SK-N-SH (cell line): ENCODE data around the gene NMNAT2. TPM values are rescaled to one million over a fixed set of nuclear protein-coding genes. Genes with fewer than 3 reads are reported as not detected.

Experiments
- CTCF ChIA-PET: fragments of 300-600, 350-600 bp; formaldehyde crosslinking; extraction: SDS; loops from one replicate; lab custom pipeline; 2021; lab: Yijun Ruan, JAX
- POLR2A ChIA-PET: fragments of 350-600 bp; sonication (Branson Sonifier 250); formaldehyde crosslinking; extraction: SDS; loops from one replicate; lab custom pipeline; 2020; ENCODE audit warnings: antibody characterized with exemption, inconsistent platforms; lab: Yijun Ruan, JAX
- DNase-seq: peaks from one replicate; pipeline ENCODE4 v3.0.0; 2012
- H2AFZ ChIP-seq: fragments of 200-600 bp; sonication (generic); 2 replicates; pipeline ENCODE4 v1.8.1; 2016; ENCODE audit warnings: antibody characterized with exemption, mild to moderate bottlenecking, low read depth
- H3F3A ChIP-seq: fragments of 200-600 bp; sonication (generic); replicated peaks from 2 replicates; pipeline ENCODE3; 2016; ENCODE audit warnings: antibody characterized with exemption, mild to moderate bottlenecking; ENCODE audit not compliant: insufficient read depth
- H3K27ac ChIP-seq, 2 experiments: fragments of 200-500 bp in 1 of 2; fragments of 200-600 bp in 1 of 2; sonication (Bioruptor generic) in 1 of 2; sonication (generic), shearing (Covaris generic) in 1 of 2; 2 replicates each; pipeline versions ENCODE4 v1.5.1 to v1.6.1; 2014 to 2016; ENCODE audit warnings: low read depth in 2 of 2, inconsistent platforms in 1 of 2, low read length in 1 of 2, mild to moderate bottlenecking in 1 of 2, mixed read lengths in 1 of 2
- H3K27me3 ChIP-seq: fragments of 200-600 bp; sonication (generic), shearing (Covaris generic); 2 replicates; pipeline ENCODE4 v1.6.1; 2016; ENCODE audit warnings: mixed run types; ENCODE audit not compliant: insufficient read depth
- H3K36me3 ChIP-seq, 2 experiments: fragments of 200-500 bp in 1 of 2; fragments of 200-600 bp in 1 of 2; sonication (Bioruptor generic) in 1 of 2; sonication (generic) in 1 of 2; replicated peaks in 1 of 2; 2 replicates each; pipeline versions ENCODE3 to v1.5.1; 2014 to 2016; ENCODE audit warnings: low read length in 1 of 2, mild to moderate bottlenecking in 1 of 2; ENCODE audit not compliant: insufficient read depth in 2 of 2, control insufficient read depth in 1 of 2
- H3K4me1 ChIP-seq, 2 experiments: fragments of 200-500 bp in 1 of 2; fragments of 200-600 bp in 1 of 2; sonication (Bioruptor generic) in 1 of 2; sonication (generic), shearing (Covaris generic) in 1 of 2; 2 replicates each; pipeline versions ENCODE4 v1.5.1 to v1.6.1; 2014 to 2016; ENCODE audit warnings: low read depth in 1 of 2, low read length in 1 of 2, mixed run types in 1 of 2; ENCODE audit not compliant: insufficient read depth in 2 of 2, control insufficient read depth in 1 of 2
- H3K4me2 ChIP-seq: fragments of 200-600 bp; sonication (generic), shearing (Covaris generic); 2 replicates; pipeline ENCODE4 v1.6.1; 2017; ENCODE audit warnings: mixed run types
- H3K4me3 ChIP-seq, 2 experiments: fragments of 200-500 bp in 1 of 2; fragments of 200-600 bp in 1 of 2; sonication (Bioruptor generic) in 1 of 2; sonication (generic), shearing (Covaris generic) in 1 of 2; 2 replicates each; pipeline versions ENCODE4 v1.5.1 to v1.8.1; 2014 to 2016; ENCODE audit warnings: low read depth in 2 of 2, inconsistent platforms in 1 of 2, low read length in 1 of 2, mild to moderate bottlenecking in 1 of 2, mixed read lengths in 1 of 2, moderate library complexity in 1 of 2
- H3K79me2 ChIP-seq: fragments of 200-600 bp; sonication (generic); 2 replicates; pipeline ENCODE4 v1.8.1; 2017; ENCODE audit warnings: mild to moderate bottlenecking; ENCODE audit not compliant: insufficient read depth
- H3K9ac ChIP-seq: fragments of 200-600 bp; sonication (generic); 2 replicates; pipeline ENCODE4 v1.6.1; 2017; ENCODE audit warnings: mixed run types
- H3K9me2 ChIP-seq: fragments of 200-600 bp; sonication (generic); 2 replicates; pipeline ENCODE4 v1.6.1; 2017; ENCODE audit warnings: mixed run types
- H3K9me3 ChIP-seq: fragments of 200-600 bp; sonication (generic); 2 replicates; pipeline ENCODE4 v1.6.1; 2017; ENCODE audit warnings: mixed run types, mild to moderate bottlenecking, moderate library complexity
- H4K20me1 ChIP-seq: fragments of 200-600 bp; sonication (generic); 2 replicates; pipeline ENCODE4 v1.6.1; 2017; ENCODE audit warnings: mild to moderate bottlenecking, mixed run types; ENCODE audit not compliant: insufficient read depth
- EZH2phosphoT487 ChIP-seq: fragments of 200-600 bp; sonication (generic); IDR thresholded peaks from 2 replicates; pipeline ENCODE4 v1.6.1; 2017; ENCODE audit warnings: low read depth, mixed run types, mild to moderate bottlenecking, antibody characterized with exemption, moderate library complexity, borderline replicate concordance
- FOSL2 ChIP-seq: IDR thresholded peaks from 2 replicates; pipeline ENCODE4 v1.4.0; 2012; ENCODE audit warnings: low read depth, mild to moderate bottlenecking, moderate library complexity, borderline replicate concordance
- FOXJ3 ChIP-seq: sonication (generic); formaldehyde crosslinking; IDR thresholded peaks from 2 replicates; pipeline ENCODE4 v1.5.1; 2020; ENCODE audit warnings: mild to moderate bottlenecking, missing genetic modification reagents
- GATA2 ChIP-seq: sonication (generic); formaldehyde crosslinking; IDR thresholded peaks from 2 replicates; pipeline ENCODE4 v1.5.0; 2020; ENCODE audit warnings: mild to moderate bottlenecking, missing genetic modification reagents
- IRF3 ChIP-seq: fragments of 150-350 bp; IDR thresholded peaks from 2 replicates; pipeline ENCODE4 v1.6.1; 2016; ENCODE audit warnings: mild to moderate bottlenecking, low read depth, low read length
- JUND ChIP-seq: IDR thresholded peaks from 2 replicates; pipeline ENCODE4 v1.4.0; 2012
- MEF2A ChIP-seq: IDR thresholded peaks from 2 replicates; pipeline ENCODE4 v1.4.0; 2012; ENCODE audit warnings: low read depth, borderline replicate concordance
- NRF1 ChIP-seq: IDR thresholded peaks from 2 replicates; pipeline ENCODE4 v1.6.1; 2012; ENCODE audit warnings: low read depth, mild to moderate bottlenecking, low read length
- PBX3 ChIP-seq: IDR thresholded peaks from 2 replicates; pipeline ENCODE4; 2012
- POLR2AphosphoS5 ChIP-seq: IDR thresholded peaks from 2 replicates; pipeline ENCODE4 v1.6.1; 2012; ENCODE audit warnings: low read depth, low read length
- RCOR1 ChIP-seq: fragments of 150-350 bp; IDR thresholded peaks from 2 replicates; pipeline ENCODE4 v1.6.1; 2017; ENCODE audit warnings: antibody characterized with exemption, low read length
- SMC3 ChIP-seq: IDR thresholded peaks from 2 replicates; pipeline ENCODE4 v1.6.1; 2012; ENCODE audit warnings: low read depth, low read length, improper control_type of control experiment
- ZBTB33 ChIP-seq: IDR thresholded peaks from 2 replicates; pipeline ENCODE4 v1.4.0; 2012; ENCODE audit warnings: low read depth, borderline replicate concordance
- WGBS: methylation state at CpG from one replicate; pipeline ENCODE4 v1.1.6; 2017; ENCODE audit warnings: low lambda C conversion rate; 5-methylcytosine and 5-hydroxymethylcytosine counted together
- polyA plus RNA-seq, 3 experiments: library from polyadenylated mRNA; depleted of rRNA; stranded (reverse); fragments of >200 nt; gene quantifications; 2 replicates each; pipeline ENCODE4 v1.2.3, GENCODE V29; 2012
- TF ChIP-seq, protein P1 (sequence below): IDR thresholded peaks from 2 replicates; pipeline ENCODE4 v1.4.0; 2012; ENCODE audit warnings: low read depth, borderline replicate concordance
- TF ChIP-seq, protein P2 (sequence below): IDR thresholded peaks from 2 replicates; pipeline ENCODE4 v1.6.1; 2012; ENCODE audit warnings: mild to moderate bottlenecking, low read depth, low read length, moderate library complexity
- TF ChIP-seq, protein P3 (sequence below): fragments of 150-350 bp; IDR thresholded peaks from 2 replicates; pipeline ENCODE4 v1.6.1; 2017; ENCODE audit warnings: antibody characterized with exemption, low read length, low read depth, borderline replicate concordance

Gene NMNAT2
- polyA plus RNA-seq, 1 of the 3 experiments (the other 2 are of a cell fraction) = 0.07 TPM

DNA sequence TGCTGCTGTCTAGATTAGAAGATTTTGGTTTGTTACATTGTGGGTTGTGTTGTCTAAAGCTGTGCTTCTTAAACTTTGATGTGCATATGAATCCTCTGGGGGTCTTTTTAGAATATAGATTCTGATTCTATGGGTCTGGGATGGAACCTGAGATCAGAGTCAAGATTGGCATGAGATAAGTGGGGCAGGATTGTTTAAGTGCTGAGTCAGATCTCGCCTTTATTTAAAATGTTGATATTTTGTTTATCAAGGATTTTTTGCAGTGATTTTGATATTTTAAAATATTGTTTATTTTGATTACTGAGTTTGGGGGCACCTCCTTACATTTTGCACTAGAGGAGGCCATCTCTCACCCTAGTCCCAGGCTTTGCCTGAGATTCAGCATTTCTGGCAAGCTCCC is 117.4 kb downstream of the NMNAT2 start:
- POLR2A ChIA-PET = no interaction called here

More for the DNA sequence above, 117.4 kb downstream of the NMNAT2 start:
- CTCF ChIA-PET = interaction anchor here (1.2 kb wide), 1 partner anchor 322 kb away, joined by 3 read pairs; no protein-coding TSS in a partner anchor
- H3K9me3 ChIP-seq = no peaks in the 10 kb centered on the region
- no peaks in the 10 kb centered on the region for H3K9me2 ChIP-seq
- WGBS = 80% methylated on average over 1 of the region's 1 CpG
- no peaks in the 10 kb centered on the region for H4K20me1 ChIP-seq
- H2AFZ ChIP-seq = no peak overlapping the region
- H3K9ac ChIP-seq = no peak overlapping the region
- no peaks in the 10 kb centered on the region for H3K27me3 ChIP-seq
- TF ChIP-seq, protein P1, sequence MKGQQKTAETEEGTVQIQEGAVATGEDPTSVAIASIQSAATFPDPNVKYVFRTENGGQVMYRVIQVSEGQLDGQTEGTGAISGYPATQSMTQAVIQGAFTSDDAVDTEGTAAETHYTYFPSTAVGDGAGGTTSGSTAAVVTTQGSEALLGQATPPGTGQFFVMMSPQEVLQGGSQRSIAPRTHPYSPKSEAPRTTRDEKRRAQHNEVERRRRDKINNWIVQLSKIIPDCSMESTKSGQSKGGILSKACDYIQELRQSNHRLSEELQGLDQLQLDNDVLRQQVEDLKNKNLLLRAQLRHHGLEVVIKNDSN = no peak
- TF ChIP-seq JUND (no peak), NRF1 (no peak), SMC3 (no peak), RCOR1 (no peak), ZBTB33 (no peak), GATA2 (no peak), FOXJ3 (CRISPR knock-in tag) (no peak), POLR2AphosphoS5 (no peak), IRF3 (no peak), FOSL2 (no peak), EZH2phosphoT487 (no peak), MEF2A (no peak), PBX3 (no peak)
- TF ChIP-seq, protein P2, sequence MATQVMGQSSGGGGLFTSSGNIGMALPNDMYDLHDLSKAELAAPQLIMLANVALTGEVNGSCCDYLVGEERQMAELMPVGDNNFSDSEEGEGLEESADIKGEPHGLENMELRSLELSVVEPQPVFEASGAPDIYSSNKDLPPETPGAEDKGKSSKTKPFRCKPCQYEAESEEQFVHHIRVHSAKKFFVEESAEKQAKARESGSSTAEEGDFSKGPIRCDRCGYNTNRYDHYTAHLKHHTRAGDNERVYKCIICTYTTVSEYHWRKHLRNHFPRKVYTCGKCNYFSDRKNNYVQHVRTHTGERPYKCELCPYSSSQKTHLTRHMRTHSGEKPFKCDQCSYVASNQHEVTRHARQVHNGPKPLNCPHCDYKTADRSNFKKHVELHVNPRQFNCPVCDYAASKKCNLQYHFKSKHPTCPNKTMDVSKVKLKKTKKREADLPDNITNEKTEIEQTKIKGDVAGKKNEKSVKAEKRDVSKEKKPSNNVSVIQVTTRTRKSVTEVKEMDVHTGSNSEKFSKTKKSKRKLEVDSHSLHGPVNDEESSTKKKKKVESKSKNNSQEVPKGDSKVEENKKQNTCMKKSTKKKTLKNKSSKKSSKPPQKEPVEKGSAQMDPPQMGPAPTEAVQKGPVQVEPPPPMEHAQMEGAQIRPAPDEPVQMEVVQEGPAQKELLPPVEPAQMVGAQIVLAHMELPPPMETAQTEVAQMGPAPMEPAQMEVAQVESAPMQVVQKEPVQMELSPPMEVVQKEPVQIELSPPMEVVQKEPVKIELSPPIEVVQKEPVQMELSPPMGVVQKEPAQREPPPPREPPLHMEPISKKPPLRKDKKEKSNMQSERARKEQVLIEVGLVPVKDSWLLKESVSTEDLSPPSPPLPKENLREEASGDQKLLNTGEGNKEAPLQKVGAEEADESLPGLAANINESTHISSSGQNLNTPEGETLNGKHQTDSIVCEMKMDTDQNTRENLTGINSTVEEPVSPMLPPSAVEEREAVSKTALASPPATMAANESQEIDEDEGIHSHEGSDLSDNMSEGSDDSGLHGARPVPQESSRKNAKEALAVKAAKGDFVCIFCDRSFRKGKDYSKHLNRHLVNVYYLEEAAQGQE = no peak
- TF ChIP-seq, protein P3, sequence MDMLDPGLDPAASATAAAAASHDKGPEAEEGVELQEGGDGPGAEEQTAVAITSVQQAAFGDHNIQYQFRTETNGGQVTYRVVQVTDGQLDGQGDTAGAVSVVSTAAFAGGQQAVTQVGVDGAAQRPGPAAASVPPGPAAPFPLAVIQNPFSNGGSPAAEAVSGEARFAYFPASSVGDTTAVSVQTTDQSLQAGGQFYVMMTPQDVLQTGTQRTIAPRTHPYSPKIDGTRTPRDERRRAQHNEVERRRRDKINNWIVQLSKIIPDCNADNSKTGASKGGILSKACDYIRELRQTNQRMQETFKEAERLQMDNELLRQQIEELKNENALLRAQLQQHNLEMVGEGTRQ = no peak
- H3K27ac ChIP-seq = no peak overlapping the region
- no peaks in the 10 kb centered on the region for H3K79me2 ChIP-seq
- no peak overlapping the region for H3K4me3 ChIP-seq
- H3K36me3 ChIP-seq = no peaks in the 10 kb centered on the region
- peaks cover 0 to 25% of the 10 kb centered on the region in 2 experiments; a peak in 1 of 4 replicates for H3K4me1 ChIP-seq
- H3K4me2 ChIP-seq = no peak overlapping the region
- no peaks in the 10 kb centered on the region for H3F3A ChIP-seq
- DNase-seq = no peak
